ENCODE results near the gene CDK5R2. TPM values are rescaled to one million over a fixed set of nuclear protein-coding genes. Genes with fewer than 3 reads are reported as not detected.

CDK5R2 gene
- total RNA-seq, 1 experiment from 2014 or later: 0.44 TPM

GRCh38 chr2:219009294-219009693 lies 49.8 kb downstream of the CDK5R2 start:
- DNase-seq (ENCODE audit: low read depth, low spot score) (no peak), ATAC-seq (no peak)
- intact Hi-C loops (cut with micrococcal nuclease): no loop called here
- H3K9ac ChIP-seq (ENCODE audit: low read length): no peak overlapping the region
- TF ChIP-seq YY1 (IDR thresholded peaks at IDR 0.05; ENCODE audit: extremely low read depth, insufficient replicate concordance, low read depth, low read length) (no peak), TCF7L2 (IDR thresholded peaks at IDR 0.05; ENCODE audit: borderline replicate concordance, extremely low read depth, insufficient read depth, insufficient read length) (no peak), FOSL1 (IDR thresholded peaks at IDR 0.05; ENCODE audit: low read depth) (no peak), CBX3 (IDR thresholded peaks at IDR 0.05; ENCODE audit: low read depth) (no peak), EZH2 (IDR thresholded peaks at IDR 0.05) (no peak), POLR2AphosphoS5 (IDR thresholded peaks at IDR 0.05; ENCODE audit: low read depth, low read length) (no peak)
- TF ChIP-seq, protein P1, sequence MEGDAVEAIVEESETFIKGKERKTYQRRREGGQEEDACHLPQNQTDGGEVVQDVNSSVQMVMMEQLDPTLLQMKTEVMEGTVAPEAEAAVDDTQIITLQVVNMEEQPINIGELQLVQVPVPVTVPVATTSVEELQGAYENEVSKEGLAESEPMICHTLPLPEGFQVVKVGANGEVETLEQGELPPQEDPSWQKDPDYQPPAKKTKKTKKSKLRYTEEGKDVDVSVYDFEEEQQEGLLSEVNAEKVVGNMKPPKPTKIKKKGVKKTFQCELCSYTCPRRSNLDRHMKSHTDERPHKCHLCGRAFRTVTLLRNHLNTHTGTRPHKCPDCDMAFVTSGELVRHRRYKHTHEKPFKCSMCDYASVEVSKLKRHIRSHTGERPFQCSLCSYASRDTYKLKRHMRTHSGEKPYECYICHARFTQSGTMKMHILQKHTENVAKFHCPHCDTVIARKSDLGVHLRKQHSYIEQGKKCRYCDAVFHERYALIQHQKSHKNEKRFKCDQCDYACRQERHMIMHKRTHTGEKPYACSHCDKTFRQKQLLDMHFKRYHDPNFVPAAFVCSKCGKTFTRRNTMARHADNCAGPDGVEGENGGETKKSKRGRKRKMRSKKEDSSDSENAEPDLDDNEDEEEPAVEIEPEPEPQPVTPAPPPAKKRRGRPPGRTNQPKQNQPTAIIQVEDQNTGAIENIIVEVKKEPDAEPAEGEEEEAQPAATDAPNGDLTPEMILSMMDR (IDR thresholded peaks at IDR 0.05 in 2 of 3, conservative IDR thresholded peaks at IDR 0.05 in 1 of 3; ENCODE audit: borderline replicate concordance in 1 of 3, insufficient read depth in 1 of 3, low read depth in 2 of 3, low read length in 2 of 3): no peak
- H3K9me2 ChIP-seq (ENCODE audit: insufficient read depth): no peaks in the 10 kb centered on the region
- no peak overlapping the region for H2AFZ ChIP-seq (ENCODE audit: low read depth, low read length, poor library complexity, severe bottlenecking)
- ChIA-PET RAD21 (ENCODE audit: low non-redundant PET in 1 of 2, low total read pairs in 2 of 2, uncharacterized antibody in 2 of 2, unreplicated experiment in 2 of 2) (interaction anchor here in 1 of 2 experiments (1.4 kb wide), 1 partner anchor 146 kb away, joined by 4 read pairs; no protein-coding TSS in a partner anchor), POLR2A (interaction anchor here (2.5 kb wide), 1 partner anchor 7 kb away, joined by 9 read pairs; no protein-coding TSS in a partner anchor), CTCF (interaction anchor here (1.8 to 5.1 kb wide), 2 partner anchors 110 to 146 kb away, joined by 9 to 30 read pairs; no protein-coding TSS in a partner anchor)
- no peaks in the 10 kb centered on the region for H3K79me2 ChIP-seq (ENCODE audit: insufficient read depth, low read length)
- no peaks in the 10 kb centered on the region; a peak in 1 of 4 replicates for H3K9me3 ChIP-seq (ENCODE audit: control insufficient read depth in 1 of 2, insufficient read depth in 1 of 2, low read depth in 1 of 2, low read length in 2 of 2)
- no peaks in the 10 kb centered on the region for H3K4me1 ChIP-seq (ENCODE audit: control insufficient read depth in 1 of 2, insufficient read depth in 2 of 2, low read length in 2 of 2)
- no peaks in the 10 kb centered on the region for H3K36me3 ChIP-seq (ENCODE audit: control insufficient read depth in 1 of 2, insufficient read depth in 2 of 2, low read length in 2 of 2)
- H3K4me2 ChIP-seq (ENCODE audit: low read length): no peak overlapping the region
- H4K20me1 ChIP-seq (ENCODE audit: insufficient read depth): no peaks in the 10 kb centered on the region
- no peak overlapping the region for H3K4me3 ChIP-seq (replicated peaks in 1 of 2; ENCODE audit: low read depth in 1 of 2, low read length in 2 of 2)
- H3K27ac ChIP-seq (ENCODE audit: low read depth, low read length): no peak overlapping the region
- no TSS peak for BruUV-seq (replicated peaks)
- no peaks in the 10 kb centered on the region for H3K27me3 ChIP-seq (ENCODE audit: insufficient read depth, low read length)

All from HCT116 (cell line).